Measurements from ENCODE around the gene CDH13.

CDH13 gene

GRCh38 chr16:83245061-83245460, 618.3 kb downstream of the CDH13 start:
- FAIRE-seq (no peak), DNase-seq (ENCODE audit: insufficient read length, low spot score) (no peak)
- no peak for TF ChIP-seq POLR2A (IDR thresholded peaks at IDR 0.05; ENCODE audit: low read depth, low read length)

GRCh38 chr16:83247767-83248372, 621.1 kb downstream of the CDH13 start:
- no peak for TF ChIP-seq POLR2A (IDR thresholded peaks at IDR 0.05; ENCODE audit: low read depth, low read length)
- no peak for DNase-seq (ENCODE audit: insufficient read length, low spot score)
- FAIRE-seq = no peak

- DNase-seq (ENCODE audit: insufficient read length, low spot score) = no peak
- no peak for TF ChIP-seq POLR2A (IDR thresholded peaks at IDR 0.05; ENCODE audit: low read depth, low read length)
- no peak for FAIRE-seq
Observed at GRCh38 chr16:83248735-83249463, 622.1 kb downstream of the CDH13 start.

GRCh38 chr16:83253521-83253920, 626.8 kb downstream of the CDH13 start:
- TF ChIP-seq POLR2A (IDR thresholded peaks at IDR 0.05; ENCODE audit: low read depth, low read length) = no peak
- FAIRE-seq = no peak
- no peak for DNase-seq (ENCODE audit: insufficient read length, low spot score)

- FAIRE-seq (no peak), DNase-seq (ENCODE audit: insufficient read length, low spot score) (no peak)
- no peak for TF ChIP-seq POLR2A (IDR thresholded peaks at IDR 0.05; ENCODE audit: low read depth, low read length)
Observed at GRCh38 chr16:83258366-83258928, 631.7 kb downstream of the CDH13 start.

- FAIRE-seq (no peak), DNase-seq (ENCODE audit: insufficient read length, low spot score) (no peak)
- no peak for TF ChIP-seq POLR2A (IDR thresholded peaks at IDR 0.05; ENCODE audit: low read depth, low read length)
Observed at GRCh38 chr16:83266848-83267553, 640.2 kb downstream of the CDH13 start.

GRCh38 chr16:83268169-83268568, 641.4 kb downstream of the CDH13 start:
- no peak for FAIRE-seq
- DNase-seq (ENCODE audit: insufficient read length, low spot score) = no peak
- no peak for TF ChIP-seq POLR2A (IDR thresholded peaks at IDR 0.05; ENCODE audit: low read depth, low read length)

- no peak for FAIRE-seq
Observed at GRCh38 chr16:83269048-83269447, 642.3 kb downstream of the CDH13 start.

GRCh38 chr16:83269541-83269940, 642.8 kb downstream of the CDH13 start:
- DNase-seq (ENCODE audit: insufficient read length, low spot score) (no peak), FAIRE-seq (no peak)
- TF ChIP-seq POLR2A (IDR thresholded peaks at IDR 0.05; ENCODE audit: low read depth, low read length) = no peak

More at GRCh38 chr16:83269048-83269447, 642.3 kb downstream of the CDH13 start:
- no peak for TF ChIP-seq POLR2A (IDR thresholded peaks at IDR 0.05; ENCODE audit: low read depth, low read length)
- DNase-seq (ENCODE audit: insufficient read length, low spot score) = no peak

GRCh38 chr16:83270061-83270460, 643.3 kb downstream of the CDH13 start:
- TF ChIP-seq POLR2A (IDR thresholded peaks at IDR 0.05; ENCODE audit: low read depth, low read length) = no peak
- no peak for DNase-seq (ENCODE audit: insufficient read length, low spot score)
- FAIRE-seq = no peak

GRCh38 chr16:83270640-83271039, 643.9 kb downstream of the CDH13 start:
- TF ChIP-seq POLR2A (IDR thresholded peaks at IDR 0.05; ENCODE audit: low read depth, low read length) = no peak
- FAIRE-seq (no peak), DNase-seq (ENCODE audit: insufficient read length, low spot score) (no peak)

- no peak for TF ChIP-seq POLR2A (IDR thresholded peaks at IDR 0.05; ENCODE audit: low read depth, low read length)
- FAIRE-seq (no peak), DNase-seq (ENCODE audit: insufficient read length, low spot score) (no peak)
Observed at GRCh38 chr16:83271123-83271522, 644.4 kb downstream of the CDH13 start.

- DNase-seq (ENCODE audit: insufficient read length, low spot score) (no peak), FAIRE-seq (no peak)
- TF ChIP-seq POLR2A (IDR thresholded peaks at IDR 0.05; ENCODE audit: low read depth, low read length) = no peak
Observed at GRCh38 chr16:83271970-83272575, 645.3 kb downstream of the CDH13 start.

- no peak for DNase-seq (ENCODE audit: insufficient read length, low spot score)
- no peak for FAIRE-seq
- TF ChIP-seq POLR2A (IDR thresholded peaks at IDR 0.05; ENCODE audit: low read depth, low read length) = no peak
Observed at GRCh38 chr16:83272843-83273242, 646.1 kb downstream of the CDH13 start.

Measured in H54 (cell line).